Measurements from ENCODE around the gene FXYD5.

Gene FXYD5

DNA sequence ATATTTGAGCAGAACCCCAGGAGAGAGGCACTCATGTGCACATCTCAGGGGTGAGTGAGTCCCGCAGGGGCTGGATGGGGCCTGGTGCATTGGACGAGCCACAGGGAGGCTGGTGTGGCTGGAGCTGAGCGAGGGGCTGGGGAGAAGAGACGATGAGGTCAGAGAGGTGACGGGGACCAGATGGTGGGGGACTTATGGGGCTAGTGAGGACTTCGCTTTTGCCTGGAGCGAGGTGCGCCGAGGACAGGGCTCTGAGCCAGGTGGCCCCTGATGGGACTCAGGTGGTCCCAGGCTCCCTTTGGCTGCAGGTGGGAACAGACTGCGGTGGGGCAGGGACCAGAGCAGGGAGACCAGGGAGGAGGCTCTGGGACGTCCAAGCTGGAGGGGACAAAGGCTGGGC is 45.8 kb upstream of the FXYD5 start:
- TF ChIP-seq, protein P1, sequence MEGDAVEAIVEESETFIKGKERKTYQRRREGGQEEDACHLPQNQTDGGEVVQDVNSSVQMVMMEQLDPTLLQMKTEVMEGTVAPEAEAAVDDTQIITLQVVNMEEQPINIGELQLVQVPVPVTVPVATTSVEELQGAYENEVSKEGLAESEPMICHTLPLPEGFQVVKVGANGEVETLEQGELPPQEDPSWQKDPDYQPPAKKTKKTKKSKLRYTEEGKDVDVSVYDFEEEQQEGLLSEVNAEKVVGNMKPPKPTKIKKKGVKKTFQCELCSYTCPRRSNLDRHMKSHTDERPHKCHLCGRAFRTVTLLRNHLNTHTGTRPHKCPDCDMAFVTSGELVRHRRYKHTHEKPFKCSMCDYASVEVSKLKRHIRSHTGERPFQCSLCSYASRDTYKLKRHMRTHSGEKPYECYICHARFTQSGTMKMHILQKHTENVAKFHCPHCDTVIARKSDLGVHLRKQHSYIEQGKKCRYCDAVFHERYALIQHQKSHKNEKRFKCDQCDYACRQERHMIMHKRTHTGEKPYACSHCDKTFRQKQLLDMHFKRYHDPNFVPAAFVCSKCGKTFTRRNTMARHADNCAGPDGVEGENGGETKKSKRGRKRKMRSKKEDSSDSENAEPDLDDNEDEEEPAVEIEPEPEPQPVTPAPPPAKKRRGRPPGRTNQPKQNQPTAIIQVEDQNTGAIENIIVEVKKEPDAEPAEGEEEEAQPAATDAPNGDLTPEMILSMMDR (IDR thresholded peaks at IDR 0.05; ENCODE audit: low read depth, low read length), result no peak
- no peak for DNase-seq (ENCODE audit: low read depth, low spot score)
- in situ Hi-C loops (cut with HindIII; ENCODE audit: low sequenced_read_pairs), result no loop called here
- no peak overlapping the region for H3K4me3 ChIP-seq (ENCODE audit: low read depth, low read length)

DNA sequence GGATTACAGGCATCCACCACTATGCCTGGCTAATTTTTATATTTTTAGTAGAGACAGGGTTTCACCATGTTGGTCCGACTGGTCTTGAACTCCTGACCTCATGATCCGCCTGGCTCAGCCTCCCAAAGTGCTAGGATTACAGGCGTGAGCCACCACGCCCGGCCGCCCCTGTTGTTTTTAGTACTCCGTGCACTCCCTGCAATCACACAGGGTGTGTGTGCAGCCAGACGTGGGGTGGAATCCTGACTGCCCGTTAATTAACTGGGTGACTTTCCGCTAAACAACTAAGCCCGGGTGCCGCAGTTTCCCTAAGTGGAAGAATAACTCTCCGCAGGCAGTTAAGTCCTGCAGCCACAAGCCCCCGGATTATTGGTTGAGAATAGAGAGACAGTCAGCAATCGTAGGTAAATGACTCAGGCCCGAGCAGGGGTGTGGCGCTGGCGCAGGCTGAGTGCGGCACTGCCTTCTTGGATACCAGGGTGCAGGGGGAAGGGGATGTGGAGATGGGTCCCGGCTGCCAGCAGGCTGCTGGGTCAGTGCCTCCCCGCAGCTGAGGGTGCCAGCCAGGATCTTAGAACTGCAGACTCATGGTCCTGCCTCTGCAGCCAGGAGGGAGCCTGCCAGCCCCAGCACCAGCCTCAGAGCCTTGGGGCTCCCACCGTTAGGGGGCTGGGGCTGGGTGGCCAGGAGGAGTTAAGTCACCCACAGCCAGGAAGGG is 45.0 kb upstream of the FXYD5 start:
- in situ Hi-C loops (cut with HindIII; ENCODE audit: low sequenced_read_pairs), result no loop called here
- no peak overlapping the region for H3K4me3 ChIP-seq (ENCODE audit: low read depth, low read length)
- TF ChIP-seq, protein P1 (IDR thresholded peaks at IDR 0.05; ENCODE audit: low read depth, low read length), result no peak
- DNase-seq (ENCODE audit: low read depth, low spot score), result no peak

GRCh38 chr19:35110974-35111373 is 43.6 kb upstream of the FXYD5 start:
- no peak overlapping the region for H3K4me3 ChIP-seq (ENCODE audit: low read depth, low read length)
- in situ Hi-C loops (cut with HindIII; ENCODE audit: low sequenced_read_pairs), result no loop called here
- TF ChIP-seq, protein P1 (IDR thresholded peaks at IDR 0.05; ENCODE audit: low read depth, low read length), result no peak
- DNase-seq (ENCODE audit: low read depth, low spot score), result no peak

DNA sequence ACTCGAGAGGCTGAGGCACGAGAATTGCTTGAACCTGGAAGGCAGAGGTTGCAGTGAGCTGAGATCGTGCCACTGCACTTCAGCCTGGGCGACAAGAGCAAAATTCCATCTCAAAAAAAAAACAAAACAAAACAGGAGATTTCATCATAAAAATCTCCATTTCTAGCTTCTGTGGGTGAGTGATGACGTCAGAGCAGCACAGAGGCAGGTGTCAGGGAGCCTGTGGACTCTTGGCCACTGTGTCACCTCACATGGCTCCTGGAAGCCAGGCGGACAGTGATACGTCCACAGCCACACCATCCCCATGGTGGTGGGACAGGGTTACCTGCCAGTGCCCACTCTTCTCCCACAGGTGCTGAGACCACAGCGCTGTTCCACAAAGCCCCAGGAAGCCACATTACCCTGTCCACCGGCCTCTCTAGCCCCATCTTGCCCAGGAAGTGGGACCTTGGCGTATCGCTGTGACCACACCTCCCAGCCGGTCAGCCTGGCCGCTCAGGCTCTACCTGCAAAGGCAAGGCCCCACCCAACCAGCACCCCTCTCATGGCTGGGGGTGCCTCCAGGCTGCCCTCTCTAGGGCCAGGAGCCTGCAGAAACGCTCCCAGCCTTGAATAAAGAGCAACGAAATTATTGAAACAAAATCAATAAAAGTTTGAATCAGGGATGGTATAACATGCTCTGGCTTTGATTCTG is 41.4 kb upstream of the FXYD5 start:
- H3K4me3 ChIP-seq (ENCODE audit: low read depth, low read length), result no peak overlapping the region
- in situ Hi-C loops (cut with HindIII; ENCODE audit: low sequenced_read_pairs), result no loop called here
- TF ChIP-seq, protein P1 (IDR thresholded peaks at IDR 0.05; ENCODE audit: low read depth, low read length), result no peak
- DNase-seq (ENCODE audit: low read depth, low spot score), result no peak

GRCh38 chr19:35114353-35115176 is 40.0 kb upstream of the FXYD5 start:
- TF ChIP-seq, protein P1 (IDR thresholded peaks at IDR 0.05; ENCODE audit: low read depth, low read length), result peak; percentile 99
- in situ Hi-C loops (cut with HindIII; ENCODE audit: low sequenced_read_pairs), result no loop called here
- peak; percentile 45 for DNase-seq (ENCODE audit: low read depth, low spot score)
- H3K4me3 ChIP-seq (ENCODE audit: low read depth, low read length), result no peak overlapping the region

GRCh38 chr19:35115177-35115951 is 39.2 kb upstream of the FXYD5 start, which contains the start of gene FXYD3:
Gene FXYD3 (plus strand): TSS chr19:35115823. CDS start chr19:35119377, 3,554 bp downstream.
- in situ Hi-C loops (cut with HindIII; ENCODE audit: low sequenced_read_pairs), result no loop called here
- DNase-seq (ENCODE audit: low read depth, low spot score), result no peak
- TF ChIP-seq, protein P1 (IDR thresholded peaks at IDR 0.05; ENCODE audit: low read depth, low read length), result no peak
- H3K4me3 ChIP-seq (ENCODE audit: low read depth, low read length), result no peak within 1 kb of the TSS
